Parathyroid adenoma (tissue), 2 donors: ENCODE measurements around the gene ST7.

ENCODE experiments used
- H2AFZ ChIP-seq: fragments of 300-600 bp; sonication (generic); one replicate; pipeline ENCODE4 v1.7.0; 2017; ENCODE audit warnings: antibody characterized with exemption, mild to moderate bottlenecking
- H3K27ac ChIP-seq: fragments of 300-600 bp; sonication (generic); one replicate; pipeline ENCODE4 v1.7.0; 2017
- H3K27me3 ChIP-seq: fragments of 300-600 bp; sonication (generic); one replicate; pipeline ENCODE4 v1.7.0; 2017; ENCODE audit warnings: low read length; ENCODE audit not compliant: control insufficient read depth, insufficient read depth
- H3K36me3 ChIP-seq: fragments of 300-600 bp; sonication (generic); one replicate; pipeline ENCODE4 v1.7.0; 2017; ENCODE audit warnings: low read length; ENCODE audit not compliant: control insufficient read depth, insufficient read depth
- H3K4me1 ChIP-seq: fragments of 300-600 bp; sonication (generic); one replicate; pipeline ENCODE4 v1.7.0; 2017; ENCODE audit warnings: control low read depth
- H3K4me2 ChIP-seq: fragments of 300-600 bp; sonication (generic); one replicate; pipeline ENCODE4 v1.7.0; 2017; ENCODE audit warnings: low read length
- H3K4me3 ChIP-seq: fragments of 300-600 bp; sonication (generic); one replicate; pipeline ENCODE4 v1.7.0; 2017; ENCODE audit warnings: low read depth, low read length
- H3K79me2 ChIP-seq: fragments of 300-600 bp; sonication (generic); one replicate; pipeline ENCODE4 v1.7.0; 2017; ENCODE audit warnings: control low read depth
- H3K9ac ChIP-seq: fragments of 300-600 bp; sonication (generic); one replicate; pipeline ENCODE4 v1.7.0; 2017; ENCODE audit warnings: mild to moderate bottlenecking
- H3K9me3 ChIP-seq: fragments of 300-600 bp; sonication (generic); one replicate; pipeline ENCODE4 v1.7.0; 2017; ENCODE audit warnings: low read length; ENCODE audit not compliant: control insufficient read depth
- TF ChIP-seq, protein P1 (sequence below): fragments of 300-600 bp; sonication (generic); IDR thresholded peaks from one replicate; pipeline ENCODE4 v1.7.0; 2017; ENCODE audit warnings: antibody characterized with exemption, mild to moderate bottlenecking
- donor health status: primary hyperparathyroidism.

The ST7 gene

DNA sequence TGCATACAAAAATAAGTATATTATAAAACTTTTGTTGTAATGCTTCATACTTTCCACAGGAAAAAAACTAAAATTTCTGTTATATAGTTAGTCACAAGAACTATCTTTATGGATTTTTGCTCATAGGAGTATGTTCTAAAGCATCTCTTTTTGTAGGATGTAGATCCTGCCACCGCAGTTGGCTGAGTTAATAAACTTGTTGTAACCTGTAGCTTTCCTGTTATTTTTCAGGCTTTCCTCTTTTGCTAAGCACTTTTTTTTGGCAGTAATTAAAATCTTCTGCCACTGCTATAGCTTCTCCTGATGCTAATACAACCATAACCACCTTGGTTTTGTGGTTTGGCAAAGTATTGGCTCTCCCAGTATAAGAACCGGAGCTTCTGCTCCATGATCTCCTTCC is 309.2 kb downstream of the ST7 start:
- Histone ChIP-seq H3K4me3 (no peak overlapping the region), H2AFZ (no peak overlapping the region), H3K4me1 (no peaks in the 10 kb centered on the region), H3K4me2 (no peak overlapping the region), H3K27me3 (no peaks in the 10 kb centered on the region), H3K79me2 (no peaks in the 10 kb centered on the region), H3K9ac (no peak overlapping the region), H3K36me3 (no peaks in the 10 kb centered on the region), H3K27ac (no peak overlapping the region), H3K9me3 (no peaks in the 10 kb centered on the region)
- TF ChIP-seq, protein P1, sequence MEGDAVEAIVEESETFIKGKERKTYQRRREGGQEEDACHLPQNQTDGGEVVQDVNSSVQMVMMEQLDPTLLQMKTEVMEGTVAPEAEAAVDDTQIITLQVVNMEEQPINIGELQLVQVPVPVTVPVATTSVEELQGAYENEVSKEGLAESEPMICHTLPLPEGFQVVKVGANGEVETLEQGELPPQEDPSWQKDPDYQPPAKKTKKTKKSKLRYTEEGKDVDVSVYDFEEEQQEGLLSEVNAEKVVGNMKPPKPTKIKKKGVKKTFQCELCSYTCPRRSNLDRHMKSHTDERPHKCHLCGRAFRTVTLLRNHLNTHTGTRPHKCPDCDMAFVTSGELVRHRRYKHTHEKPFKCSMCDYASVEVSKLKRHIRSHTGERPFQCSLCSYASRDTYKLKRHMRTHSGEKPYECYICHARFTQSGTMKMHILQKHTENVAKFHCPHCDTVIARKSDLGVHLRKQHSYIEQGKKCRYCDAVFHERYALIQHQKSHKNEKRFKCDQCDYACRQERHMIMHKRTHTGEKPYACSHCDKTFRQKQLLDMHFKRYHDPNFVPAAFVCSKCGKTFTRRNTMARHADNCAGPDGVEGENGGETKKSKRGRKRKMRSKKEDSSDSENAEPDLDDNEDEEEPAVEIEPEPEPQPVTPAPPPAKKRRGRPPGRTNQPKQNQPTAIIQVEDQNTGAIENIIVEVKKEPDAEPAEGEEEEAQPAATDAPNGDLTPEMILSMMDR: no peak

- H3K27me3 ChIP-seq: no peaks in the 10 kb centered on the region
- H3K4me3 ChIP-seq: no peak overlapping the region
- TF ChIP-seq, protein P1: no peak
- H3K4me2 ChIP-seq: no peak overlapping the region
- no peak overlapping the region for H3K9ac ChIP-seq
- H3K79me2 ChIP-seq: no peaks in the 10 kb centered on the region
- H2AFZ ChIP-seq: no peak overlapping the region
- no peaks in the 10 kb centered on the region for H3K9me3 ChIP-seq
- no peaks in the 10 kb centered on the region for H3K4me1 ChIP-seq
- no peak overlapping the region for H3K27ac ChIP-seq
- H3K36me3 ChIP-seq: no peaks in the 10 kb centered on the region
Measured at GRCh38 chr7:117264716-117265115, 311.4 kb downstream of the ST7 start.

DNA sequence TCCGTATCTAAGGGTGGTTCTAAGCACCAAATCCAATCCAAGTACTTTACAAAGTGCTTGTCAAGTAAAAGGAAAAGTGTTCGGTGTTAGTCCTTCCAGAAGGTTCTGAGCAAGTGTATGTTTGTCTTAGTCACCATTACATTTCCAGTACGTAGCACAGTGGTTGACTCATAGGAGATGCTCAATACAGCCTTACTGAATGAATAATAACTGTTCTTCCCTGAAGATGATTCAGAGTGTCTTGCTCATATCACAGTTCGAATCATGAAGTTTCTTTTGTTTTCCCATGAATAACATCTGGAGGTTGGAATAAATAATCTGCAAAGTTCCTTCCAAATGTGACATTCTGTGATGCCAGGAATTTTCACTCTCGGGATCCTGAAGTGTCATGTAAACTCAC is 316.1 kb downstream of the ST7 start:
- H3K27me3 ChIP-seq: no peaks in the 10 kb centered on the region
- H3K4me1 ChIP-seq: no peaks in the 10 kb centered on the region
- H3K9ac ChIP-seq: no peak overlapping the region
- no peaks in the 10 kb centered on the region for H3K79me2 ChIP-seq
- no peaks in the 10 kb centered on the region for H3K36me3 ChIP-seq
- no peaks in the 10 kb centered on the region for H3K9me3 ChIP-seq
- TF ChIP-seq, protein P1: no peak
- no peak overlapping the region for H2AFZ ChIP-seq
- no peak overlapping the region for H3K4me2 ChIP-seq
- no peak overlapping the region for H3K27ac ChIP-seq
- H3K4me3 ChIP-seq: no peak overlapping the region

- no peaks in the 10 kb centered on the region for H3K79me2 ChIP-seq
- no peaks in the 10 kb centered on the region for H3K9me3 ChIP-seq
- H3K27me3 ChIP-seq: no peaks in the 10 kb centered on the region
- no peak overlapping the region for H3K9ac ChIP-seq
- no peaks in the 10 kb centered on the region for H3K4me1 ChIP-seq
- H3K27ac ChIP-seq: no peak overlapping the region
- no peak overlapping the region for H3K4me2 ChIP-seq
- no peak overlapping the region for H3K4me3 ChIP-seq
- no peaks in the 10 kb centered on the region for H3K36me3 ChIP-seq
- TF ChIP-seq, protein P1: no peak
- no peak overlapping the region for H2AFZ ChIP-seq
Measured at GRCh38 chr7:117269886-117270285, 316.6 kb downstream of the ST7 start.

GRCh38 chr7:117270371-117270770 is 317.1 kb downstream of the ST7 start:
- no peak overlapping the region for H3K4me2 ChIP-seq
- no peaks in the 10 kb centered on the region for H3K9me3 ChIP-seq
- H3K27me3 ChIP-seq: no peaks in the 10 kb centered on the region
- H3K9ac ChIP-seq: no peak overlapping the region
- no peaks in the 10 kb centered on the region for H3K36me3 ChIP-seq
- no peaks in the 10 kb centered on the region for H3K4me1 ChIP-seq
- TF ChIP-seq, protein P1: no peak
- no peaks in the 10 kb centered on the region for H3K79me2 ChIP-seq
- no peak overlapping the region for H3K4me3 ChIP-seq
- no peak overlapping the region for H2AFZ ChIP-seq
- H3K27ac ChIP-seq: no peak overlapping the region
